Smooth muscle cell (in vitro differentiated cells): ENCODE results near the gene OR2T11. TPM values are rescaled to one million over a fixed set of nuclear protein-coding genes. Genes with fewer than 3 reads are reported as not detected.

Experiments used
- DNase-seq: peaks from one replicate; lab custom pipeline; 2025; ENCODE audit not compliant: unreplicated experiment; lab: John Stamatoyannopoulos, UW
- H2AFZ ChIP-seq: fragments of 200-600 bp; sonication (generic); 2 replicates; pipeline ENCODE4 v1.6.0; 2016; ENCODE audit warnings: antibody characterized with exemption, low read depth, mild to moderate bottlenecking
- H3F3A ChIP-seq: fragments of 200-600 bp; sonication (generic); 2 replicates; pipeline ENCODE4 v1.6.0; 2017; ENCODE audit warnings: antibody characterized with exemption, low read depth
- H3K27ac ChIP-seq: fragments of 200-600 bp; sonication (generic); 2 replicates; pipeline ENCODE4 v1.5.1; 2016; ENCODE audit warnings: low read depth, mild to moderate bottlenecking
- H3K27me3 ChIP-seq: fragments of 200-600 bp; sonication (generic); 2 replicates; pipeline ENCODE4 v1.6.1; 2016; ENCODE audit warnings: low read depth, mild to moderate bottlenecking
- H3K36me3 ChIP-seq: fragments of 200-600 bp; sonication (generic); 2 replicates; pipeline ENCODE4 v1.5.1; 2016; ENCODE audit warnings: low read depth
- H3K4me1 ChIP-seq: fragments of 200-600 bp; sonication (generic); 2 replicates; pipeline ENCODE4 v1.5.1; 2016; ENCODE audit warnings: low read depth
- H3K4me2 ChIP-seq: fragments of 200-600 bp; sonication (generic); 2 replicates; pipeline ENCODE4 v1.6.0; 2016; ENCODE audit warnings: mild to moderate bottlenecking
- H3K4me3 ChIP-seq: fragments of 200-600 bp; sonication (generic); 2 replicates; pipeline ENCODE4 v1.5.1; 2016; ENCODE audit warnings: mild to moderate bottlenecking
- H3K79me2 ChIP-seq: fragments of 200-600 bp; sonication (generic); 2 replicates; pipeline ENCODE4 v1.6.0; 2016; ENCODE audit warnings: low read depth, mild to moderate bottlenecking
- H3K9ac ChIP-seq: fragments of 200-600 bp; sonication (generic); 2 replicates; pipeline ENCODE4 v1.6.0; 2016; ENCODE audit warnings: low read depth
- H3K9me3 ChIP-seq: fragments of 200-600 bp; sonication (generic); replicated peaks from 2 replicates; pipeline ENCODE4 v1.5.1; 2016; ENCODE audit warnings: low read depth
- H4K20me1 ChIP-seq: fragments of 200-600 bp; sonication (generic); 2 replicates; pipeline ENCODE4 v1.6.0; 2016; ENCODE audit warnings: low read depth
- WGBS: methylation state at CpG from one replicate; pipeline ENCODE4 v1.1.7; 2016; ENCODE audit warnings: low lambda C conversion rate; 5-methylcytosine and 5-hydroxymethylcytosine counted together
- polyA plus RNA-seq: library from polyadenylated mRNA; unstranded; fragments of >200 nt; fragmentation: Nextera tagmentation; extraction: Ambion mirVana; gene quantifications from 2 replicates; pipeline ENCODE4 v1.2.1, GENCODE V29; 2016
- total RNA-seq: library from RNA; depleted of rRNA; stranded (reverse); fragments of >200 nt; gene quantifications from 2 replicates; pipeline ENCODE4 v1.2.3, GENCODE V29; 2014
- TF ChIP-seq, protein P1 (sequence below): fragments of 200-600 bp; sonication (generic); IDR thresholded peaks from 2 replicates; pipeline ENCODE4 v1.5.1; 2017; ENCODE audit warnings: borderline replicate concordance, mild to moderate bottlenecking, antibody characterized with exemption; ENCODE audit not compliant: insufficient read depth, poor library complexity, severe bottlenecking

OR2T11 gene
- total and polyA plus RNA-seq, 2 experiments from 2014 or later = not detected

DNA sequence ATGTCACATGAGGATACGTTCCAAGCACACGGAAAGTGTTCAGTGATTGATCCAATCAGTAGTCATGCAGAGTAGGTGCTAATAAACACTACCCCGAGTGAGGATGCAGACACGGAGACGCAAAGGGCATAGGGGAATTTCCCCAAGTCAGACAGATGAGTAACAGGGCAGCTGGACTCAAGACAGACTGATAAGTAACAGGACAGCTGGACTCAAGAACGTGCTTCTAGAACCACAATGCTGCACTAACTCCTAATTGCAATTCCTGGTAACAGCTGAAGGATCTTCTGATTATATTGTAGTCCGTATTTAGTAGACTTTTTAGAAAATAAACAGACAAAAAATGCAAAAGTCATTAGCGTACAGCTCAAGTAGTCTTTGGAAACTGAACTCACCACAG, 35.5 kb downstream of the OR2T11 start:
- no peaks in the 10 kb centered on the region for H3K36me3 ChIP-seq
- no peak for DNase-seq
- TF ChIP-seq, protein P1, sequence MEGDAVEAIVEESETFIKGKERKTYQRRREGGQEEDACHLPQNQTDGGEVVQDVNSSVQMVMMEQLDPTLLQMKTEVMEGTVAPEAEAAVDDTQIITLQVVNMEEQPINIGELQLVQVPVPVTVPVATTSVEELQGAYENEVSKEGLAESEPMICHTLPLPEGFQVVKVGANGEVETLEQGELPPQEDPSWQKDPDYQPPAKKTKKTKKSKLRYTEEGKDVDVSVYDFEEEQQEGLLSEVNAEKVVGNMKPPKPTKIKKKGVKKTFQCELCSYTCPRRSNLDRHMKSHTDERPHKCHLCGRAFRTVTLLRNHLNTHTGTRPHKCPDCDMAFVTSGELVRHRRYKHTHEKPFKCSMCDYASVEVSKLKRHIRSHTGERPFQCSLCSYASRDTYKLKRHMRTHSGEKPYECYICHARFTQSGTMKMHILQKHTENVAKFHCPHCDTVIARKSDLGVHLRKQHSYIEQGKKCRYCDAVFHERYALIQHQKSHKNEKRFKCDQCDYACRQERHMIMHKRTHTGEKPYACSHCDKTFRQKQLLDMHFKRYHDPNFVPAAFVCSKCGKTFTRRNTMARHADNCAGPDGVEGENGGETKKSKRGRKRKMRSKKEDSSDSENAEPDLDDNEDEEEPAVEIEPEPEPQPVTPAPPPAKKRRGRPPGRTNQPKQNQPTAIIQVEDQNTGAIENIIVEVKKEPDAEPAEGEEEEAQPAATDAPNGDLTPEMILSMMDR = no peak

DNA sequence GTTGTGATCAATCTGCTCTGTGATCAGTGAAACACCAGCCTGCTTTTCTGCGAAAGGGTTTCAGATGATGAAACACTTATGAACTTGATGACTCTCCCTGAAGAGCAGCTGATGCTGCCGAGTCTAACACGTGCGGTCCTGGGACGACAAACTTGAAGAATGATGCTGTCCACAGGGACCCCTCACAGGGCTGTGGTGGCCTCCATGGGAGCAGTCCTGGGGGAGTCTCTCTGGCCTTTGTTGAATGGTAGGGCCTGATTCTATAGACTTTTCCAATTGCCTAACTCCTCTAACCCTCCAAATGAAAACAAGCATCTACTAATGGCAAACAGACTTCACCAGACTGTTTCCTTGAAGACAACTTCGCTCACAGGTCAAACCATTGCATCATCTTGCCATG, 37.3 kb downstream of the OR2T11 start, which contains the start of gene OR2T10:
OR2T10 (minus strand) TSS at position 112 of the 400 bp plus-strand sequence. CDS start 3,932 bp downstream, outside the sequence.
- H4K20me1 ChIP-seq = no peaks in the 10 kb centered on the region
- no peak within 1 kb of the TSS for H3K9ac ChIP-seq
- no peaks in the 10 kb centered on the region for H3K36me3 ChIP-seq
- TF ChIP-seq, protein P1 = no peak
- DNase-seq = no peak
- no peaks in the 10 kb centered on the region for H3K79me2 ChIP-seq
- H2AFZ ChIP-seq = no peak within 1 kb of the TSS
- H3K27ac ChIP-seq = no peak within 1 kb of the TSS
- 73% methylated on average over 6 of the region's 6 CpGs for WGBS
- H3K4me1 ChIP-seq = no peaks in the 10 kb centered on the region
- no peak within 1 kb of the TSS for H3K4me2 ChIP-seq
- H3K27me3 ChIP-seq = no peaks in the 10 kb centered on the region
- H3K9me3 ChIP-seq = peaks cover 11% of the 10 kb centered on the region
- no peaks in the 10 kb centered on the region for H3F3A ChIP-seq
- no peak within 1 kb of the TSS for H3K4me3 ChIP-seq

More for the DNA sequence above, 35.5 kb downstream of the OR2T11 start:
- Histone ChIP-seq H3K4me2 (no peak overlapping the region), H3F3A (no peaks in the 10 kb centered on the region), H3K27ac (no peak overlapping the region), H3K27me3 (no peaks in the 10 kb centered on the region), H3K4me3 (no peak overlapping the region), H3K4me1 (no peaks in the 10 kb centered on the region), H2AFZ (no peak overlapping the region), H4K20me1 (no peaks in the 10 kb centered on the region), H3K9ac (no peak overlapping the region), H3K9me3 (peaks cover 15% of the 10 kb centered on the region), H3K79me2 (no peaks in the 10 kb centered on the region)
- 71% methylated on average over 8 of the region's 8 CpGs for WGBS

DNA sequence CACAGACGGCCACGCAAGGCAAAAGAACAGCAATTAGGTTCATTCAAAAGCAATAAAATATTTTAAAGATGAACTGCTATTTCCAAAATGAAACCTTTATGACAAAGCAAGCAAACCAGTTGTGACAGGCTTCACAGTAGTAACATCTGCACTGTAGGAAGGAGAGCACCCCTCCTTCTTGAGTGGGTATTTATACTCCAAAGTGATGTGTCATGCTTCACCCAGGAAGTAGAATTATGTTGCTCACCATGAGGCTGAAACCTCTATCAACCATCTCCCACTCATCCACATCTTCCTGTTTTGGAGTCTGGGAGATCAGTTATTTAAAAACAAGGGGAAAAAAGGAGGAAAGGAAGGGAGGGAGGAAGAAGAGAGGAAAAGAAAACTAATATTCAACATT, 38.3 kb downstream of the OR2T11 start:
- TF ChIP-seq, protein P1 = no peak
- no peak overlapping the region for H3K9ac ChIP-seq
- 85% methylated on average over 2 of the region's 2 CpGs for WGBS
- no peaks in the 10 kb centered on the region for H4K20me1 ChIP-seq
- no peak overlapping the region for H3K27ac ChIP-seq
- no peaks in the 10 kb centered on the region for H3K4me1 ChIP-seq
- no peaks in the 10 kb centered on the region for H3K36me3 ChIP-seq
- H3F3A ChIP-seq = no peaks in the 10 kb centered on the region
- no peak for DNase-seq
- H2AFZ ChIP-seq = no peak overlapping the region
- H3K79me2 ChIP-seq = no peaks in the 10 kb centered on the region
- H3K4me2 ChIP-seq = no peak overlapping the region
- H3K27me3 ChIP-seq = no peaks in the 10 kb centered on the region
- no peak overlapping the region for H3K4me3 ChIP-seq
- peaks cover 11% of the 10 kb centered on the region for H3K9me3 ChIP-seq

DNA sequence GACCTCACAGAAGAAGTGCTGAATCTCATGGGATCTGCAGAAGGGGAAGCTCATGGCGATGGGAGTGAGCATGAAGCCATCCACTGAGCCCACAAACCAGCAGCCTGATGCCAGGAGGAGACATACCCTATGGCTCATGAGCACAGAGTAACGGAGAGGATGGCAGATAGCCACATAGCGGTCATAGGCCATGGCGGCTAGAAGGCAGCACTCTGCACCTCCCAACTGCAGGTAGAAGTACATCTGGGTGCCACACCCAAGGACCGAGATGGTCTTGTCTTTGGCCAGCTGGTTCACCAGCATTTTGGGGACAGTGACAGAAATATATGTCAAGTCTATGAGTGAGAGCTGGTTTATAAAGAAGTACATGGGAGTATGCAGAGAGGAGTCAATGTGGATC, 41.7 kb downstream of the OR2T11 start:
- Histone ChIP-seq H3K36me3 (no peaks in the 10 kb centered on the region), H3F3A (no peaks in the 10 kb centered on the region), H3K27ac (no peak overlapping the region), H3K4me3 (no peak overlapping the region), H4K20me1 (no peaks in the 10 kb centered on the region), H2AFZ (no peak overlapping the region), H3K79me2 (no peaks in the 10 kb centered on the region), H3K4me2 (no peak overlapping the region), H3K4me1 (no peaks in the 10 kb centered on the region), H3K27me3 (no peaks in the 10 kb centered on the region), H3K9ac (no peak overlapping the region), H3K9me3 (peaks cover 19% of the 10 kb centered on the region)
- DNase-seq = no peak
- TF ChIP-seq, protein P1 = no peak
- 56% methylated on average over 5 of the region's 5 CpGs for WGBS
